ENCODE data around the gene ZNF648.
"Not testable (repeated sequence)": the region's sequence is repeated elsewhere in the genome, so short reads cannot be mapped to it uniquely, and the experiment has no call there.

Gene ZNF648

GRCh38 chr1:182010800-182011370, 50.6 kb downstream of the ZNF648 start:
- not testable (repeated sequence) for DNase-seq

GRCh38 chr1:182005398-182005797, 56.1 kb downstream of the ZNF648 start:
- DNase-seq = not testable (repeated sequence)

GRCh38 chr1:182004601-182005000, 56.9 kb downstream of the ZNF648 start:
- DNase-seq = no peak

All from GOT3 (cell line).